ENCODE measurements around the gene CNTNAP5.

CNTNAP5 gene

DNA sequence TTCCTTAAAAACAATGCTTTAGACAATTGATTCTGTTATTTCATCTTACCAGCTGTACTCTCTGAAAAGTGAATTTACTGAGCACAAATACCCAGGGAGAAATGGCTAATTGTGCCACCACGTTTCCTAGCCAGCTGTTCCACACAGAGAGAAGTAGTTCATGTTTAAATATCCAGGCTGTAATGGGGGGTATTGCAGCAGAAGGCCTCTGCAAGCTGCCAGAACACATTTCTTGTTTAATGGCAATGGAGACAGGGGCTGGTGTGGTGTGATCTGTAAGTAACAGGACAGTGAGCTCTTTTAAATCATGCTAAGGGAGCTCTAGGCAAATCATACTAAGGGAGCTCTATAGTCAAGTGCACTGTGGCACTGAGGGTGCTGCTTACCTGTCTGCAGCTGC, 809.2 kb downstream of the CNTNAP5 start:
- Mint-ChIP-seq H3K27ac (no peak overlapping the region), H3K9me3 (peaks cover 9% of the 10 kb centered on the region)

DNA sequence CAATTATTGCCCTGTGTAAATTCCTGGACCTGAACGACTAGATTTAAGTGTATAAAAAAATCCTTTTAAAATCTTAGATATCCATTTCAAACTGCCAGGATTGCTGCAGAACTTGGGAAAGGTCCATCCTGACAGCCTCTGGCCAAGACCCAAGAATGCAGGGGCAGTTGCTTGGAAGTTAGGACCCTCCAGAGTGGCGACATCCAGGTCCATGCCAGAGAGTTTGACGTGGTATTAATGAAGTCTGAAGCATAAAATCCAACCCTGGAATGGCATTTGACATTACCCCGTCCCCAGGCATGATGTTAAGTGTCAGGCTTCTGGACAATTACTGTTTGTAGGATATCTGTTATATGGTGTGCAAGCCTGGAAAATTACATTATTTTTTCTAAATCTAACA, 810.2 kb downstream of the CNTNAP5 start:
- H3K36me3 Mint-ChIP-seq (ENCODE audit: low read depth), result no peaks in the 10 kb centered on the region

More for the DNA sequence above, 809.2 kb downstream of the CNTNAP5 start:
- Mint-ChIP-seq H3K4me3 (no peak overlapping the region), H3K36me3 (ENCODE audit: low read depth) (no peaks in the 10 kb centered on the region), H3K27me3 (ENCODE audit: low read depth) (no peaks in the 10 kb centered on the region), H3K4me1 (ENCODE audit: low read depth) (no peaks in the 10 kb centered on the region)

DNA sequence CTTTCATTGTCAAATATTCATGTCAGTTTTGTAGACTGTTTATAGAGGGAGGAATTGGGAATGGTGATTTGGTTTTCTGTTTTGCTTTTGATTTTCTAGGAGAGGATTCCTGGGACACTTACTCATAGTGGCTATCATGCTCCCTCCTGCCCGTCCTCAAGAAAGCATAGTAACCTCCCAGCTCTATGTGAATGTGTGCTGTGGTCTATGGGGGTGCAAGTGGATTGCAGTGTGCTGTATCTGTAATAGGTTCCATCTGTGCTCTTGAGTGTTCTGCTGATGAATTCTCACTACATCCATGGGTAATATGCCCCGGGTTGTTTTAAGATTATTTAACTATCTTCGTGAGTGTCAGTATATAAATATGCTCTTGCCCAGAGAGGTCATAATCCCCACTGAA, 811.3 kb downstream of the CNTNAP5 start:
- Mint-ChIP-seq H3K4me3 (no peak overlapping the region), H3K27ac (no peak overlapping the region), H3K9me3 (peaks cover 9% of the 10 kb centered on the region), H3K4me1 (ENCODE audit: low read depth) (no peaks in the 10 kb centered on the region), H3K36me3 (ENCODE audit: low read depth) (no peaks in the 10 kb centered on the region), H3K27me3 (ENCODE audit: low read depth) (no peaks in the 10 kb centered on the region)

More for the DNA sequence above, 810.2 kb downstream of the CNTNAP5 start:
- no peak overlapping the region for H3K27ac Mint-ChIP-seq
- H3K4me1 Mint-ChIP-seq (ENCODE audit: low read depth), result no peaks in the 10 kb centered on the region
- no peaks in the 10 kb centered on the region for H3K27me3 Mint-ChIP-seq (ENCODE audit: low read depth)
- peaks cover 9% of the 10 kb centered on the region for H3K9me3 Mint-ChIP-seq
- H3K4me3 Mint-ChIP-seq, result no peak overlapping the region

DNA sequence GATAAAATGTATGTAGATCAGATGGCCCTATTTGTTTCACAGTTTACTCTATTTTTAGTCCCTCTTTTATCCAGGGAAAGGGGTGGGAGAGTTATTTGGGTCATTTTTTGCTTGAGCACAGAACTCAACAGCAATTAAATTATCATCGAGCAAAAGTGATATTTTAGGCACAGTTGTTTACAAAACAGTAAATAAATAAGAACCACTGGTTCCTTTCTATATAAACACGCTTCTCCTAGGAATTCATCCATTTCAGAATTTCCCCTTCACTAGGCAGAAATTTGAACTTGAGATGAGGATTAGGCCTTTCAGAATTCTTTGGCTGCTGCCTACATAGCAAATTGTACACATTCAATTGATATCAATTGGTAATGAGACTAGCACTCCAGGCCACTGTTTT, 812.4 kb downstream of the CNTNAP5 start:
- H3K4me1 Mint-ChIP-seq (ENCODE audit: low read depth), result no peaks in the 10 kb centered on the region
- H3K9me3 Mint-ChIP-seq, result peaks cover 11% of the 10 kb centered on the region
- H3K27ac Mint-ChIP-seq, result no peak overlapping the region
- H3K27me3 Mint-ChIP-seq (ENCODE audit: low read depth), result no peaks in the 10 kb centered on the region
- H3K36me3 Mint-ChIP-seq (ENCODE audit: low read depth), result no peaks in the 10 kb centered on the region
- H3K4me3 Mint-ChIP-seq, result no peak overlapping the region

DNA sequence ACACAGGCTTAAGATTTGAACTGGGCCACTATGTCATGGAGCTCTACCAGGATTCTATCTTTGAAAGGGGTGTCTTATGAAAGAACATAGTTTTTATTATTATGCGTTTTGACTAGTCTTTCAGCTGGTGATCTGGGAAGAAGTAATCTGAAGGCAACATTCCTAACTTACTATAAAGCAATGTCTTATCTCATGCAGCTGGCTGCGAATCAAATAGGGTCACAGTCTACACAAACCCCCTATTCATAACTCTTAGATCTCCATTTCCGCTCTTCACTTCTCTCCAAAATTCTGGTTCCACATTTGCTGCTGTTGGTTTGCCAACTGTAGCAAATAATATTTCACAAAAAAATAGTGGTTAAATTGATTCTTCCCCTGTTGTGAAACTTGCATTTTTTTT, 813.3 kb downstream of the CNTNAP5 start:
- no peaks in the 10 kb centered on the region for H3K27me3 Mint-ChIP-seq (ENCODE audit: low read depth)
- H3K36me3 Mint-ChIP-seq (ENCODE audit: low read depth), result no peaks in the 10 kb centered on the region
- no peaks in the 10 kb centered on the region for H3K4me1 Mint-ChIP-seq (ENCODE audit: low read depth)
- no peak overlapping the region for H3K27ac Mint-ChIP-seq
- no peak overlapping the region for H3K4me3 Mint-ChIP-seq
- peaks cover 11% of the 10 kb centered on the region for H3K9me3 Mint-ChIP-seq

DNA sequence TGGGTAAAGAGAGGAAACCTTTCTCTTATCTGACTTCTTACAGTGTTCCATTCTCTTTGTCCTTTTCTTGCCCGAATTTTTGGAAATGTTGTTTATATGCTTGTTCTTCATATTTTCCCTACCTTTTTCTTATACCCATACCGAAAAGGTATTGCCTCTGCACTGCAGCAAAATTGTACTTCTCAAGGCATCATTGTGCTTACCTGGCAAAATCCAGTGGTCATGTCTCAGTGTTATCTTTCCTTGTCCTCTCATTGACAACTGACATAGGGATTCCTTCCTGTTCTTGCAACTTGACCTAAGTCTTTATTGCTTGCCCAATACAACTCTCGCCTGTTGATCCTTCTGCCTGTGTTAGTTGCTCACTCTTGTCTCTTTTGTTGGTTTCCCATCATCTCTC, 842.2 kb downstream of the CNTNAP5 start:
- Mint-ChIP-seq H3K4me3 (no peak overlapping the region), H3K36me3 (ENCODE audit: low read depth) (no peaks in the 10 kb centered on the region), H3K27ac (no peak overlapping the region), H3K9me3 (no peaks in the 10 kb centered on the region), H3K27me3 (ENCODE audit: low read depth) (no peaks in the 10 kb centered on the region), H3K4me1 (ENCODE audit: low read depth) (no peaks in the 10 kb centered on the region)

DNA sequence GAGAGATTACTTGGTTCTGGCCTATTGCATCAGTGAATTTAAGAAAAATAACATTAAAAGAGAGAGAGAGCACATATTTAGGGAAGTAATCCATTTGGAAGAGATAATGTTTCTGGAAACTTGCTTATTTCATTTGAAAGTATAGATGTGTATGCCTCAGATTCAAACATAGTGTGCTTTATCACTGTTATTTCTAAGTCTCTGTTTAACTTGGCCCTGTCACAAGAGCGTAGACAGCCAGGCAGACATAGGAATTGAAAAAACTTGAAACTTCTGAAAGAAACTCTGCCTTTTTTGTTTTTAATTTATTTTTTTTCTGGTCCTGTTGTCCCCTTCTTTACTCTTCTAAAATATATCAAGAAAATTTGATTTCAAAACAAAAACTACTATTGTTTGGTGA, 849.1 kb downstream of the CNTNAP5 start:
- Mint-ChIP-seq H3K4me1 (ENCODE audit: low read depth) (no peaks in the 10 kb centered on the region), H3K36me3 (ENCODE audit: low read depth) (no peaks in the 10 kb centered on the region), H3K9me3 (no peaks in the 10 kb centered on the region), H3K4me3 (no peak overlapping the region), H3K27me3 (ENCODE audit: low read depth) (no peaks in the 10 kb centered on the region), H3K27ac (no peak overlapping the region)

DNA sequence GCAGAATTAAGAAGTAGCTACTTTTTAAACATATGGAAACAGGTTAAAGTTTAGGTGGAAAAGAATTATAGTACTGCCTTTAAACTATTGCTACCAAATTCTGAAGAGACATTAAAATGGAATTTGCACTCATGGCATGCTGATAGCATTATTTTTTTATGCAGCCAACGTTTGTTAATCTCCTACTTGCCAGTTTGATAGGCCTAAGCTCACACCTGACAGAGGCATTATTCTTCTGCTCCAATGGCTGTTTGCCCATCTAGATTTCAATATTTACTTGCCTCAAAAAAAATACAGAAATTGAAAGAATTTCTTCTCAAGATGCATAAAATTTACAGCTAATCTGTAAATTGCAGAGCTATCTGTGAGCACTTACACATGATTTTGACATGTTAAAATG, 849.6 kb downstream of the CNTNAP5 start:
- no peaks in the 10 kb centered on the region for H3K27me3 Mint-ChIP-seq (ENCODE audit: low read depth)
- no peak overlapping the region for H3K4me3 Mint-ChIP-seq
- no peaks in the 10 kb centered on the region for H3K4me1 Mint-ChIP-seq (ENCODE audit: low read depth)
- no peak overlapping the region for H3K27ac Mint-ChIP-seq
- H3K36me3 Mint-ChIP-seq (ENCODE audit: low read depth), result no peaks in the 10 kb centered on the region
- no peaks in the 10 kb centered on the region for H3K9me3 Mint-ChIP-seq

DNA sequence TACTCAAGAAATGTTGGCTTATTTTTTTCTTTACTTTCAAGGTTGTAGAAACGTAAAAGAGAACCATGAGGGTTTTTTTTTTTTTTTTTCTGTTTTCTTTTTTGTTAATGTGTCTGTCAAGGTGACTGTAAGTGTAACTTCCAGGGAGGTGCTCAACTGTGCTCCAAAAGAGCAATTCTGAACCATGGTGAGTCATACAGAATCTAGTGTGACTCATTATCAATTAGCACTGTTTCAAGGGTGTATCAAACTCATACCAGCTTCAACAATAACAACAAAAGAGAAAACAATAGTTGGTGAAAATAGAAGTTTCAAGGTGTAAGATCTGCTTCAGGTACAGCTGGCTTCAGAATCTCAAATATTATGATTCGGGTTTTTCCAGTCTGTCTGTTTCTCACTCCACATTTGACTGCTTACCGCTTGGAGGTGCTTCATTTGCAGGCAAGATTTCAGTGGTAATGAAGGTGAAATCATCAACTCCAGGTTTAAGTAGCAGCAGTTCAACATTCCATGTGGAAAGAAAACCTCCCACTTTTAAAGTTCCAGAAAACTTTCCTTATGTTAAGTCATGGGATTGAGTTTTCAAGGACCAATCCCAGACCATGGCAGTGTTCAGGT, 850.6 kb downstream of the CNTNAP5 start:
- Mint-ChIP-seq H3K4me1 (ENCODE audit: low read depth) (no peaks in the 10 kb centered on the region), H3K4me3 (no peak overlapping the region), H3K27me3 (ENCODE audit: low read depth) (no peaks in the 10 kb centered on the region), H3K27ac (no peak overlapping the region), H3K9me3 (no peaks in the 10 kb centered on the region), H3K36me3 (ENCODE audit: low read depth) (no peaks in the 10 kb centered on the region)

DNA sequence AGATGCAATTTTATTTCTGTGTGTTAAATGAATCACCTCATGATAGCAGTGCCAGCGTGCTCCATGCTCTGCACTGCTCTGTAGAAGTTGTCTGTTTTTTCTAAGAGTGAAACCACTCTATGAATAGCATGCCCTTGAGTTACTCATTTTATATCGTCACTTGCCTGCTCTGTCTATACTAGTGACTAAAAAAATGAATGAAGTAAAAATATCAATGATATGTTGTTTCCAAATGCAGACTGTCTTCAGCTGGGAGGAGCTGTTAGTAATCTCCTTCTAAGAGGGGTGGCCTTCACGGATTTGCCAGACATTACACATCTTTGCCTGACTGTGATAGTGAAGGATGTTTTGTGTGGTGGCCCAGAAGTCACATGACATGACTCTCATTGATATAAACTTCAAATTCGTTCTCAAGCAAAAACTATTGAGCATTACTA, 852.1 kb downstream of the CNTNAP5 start:
- H3K27ac Mint-ChIP-seq, result no peak overlapping the region

DNA sequence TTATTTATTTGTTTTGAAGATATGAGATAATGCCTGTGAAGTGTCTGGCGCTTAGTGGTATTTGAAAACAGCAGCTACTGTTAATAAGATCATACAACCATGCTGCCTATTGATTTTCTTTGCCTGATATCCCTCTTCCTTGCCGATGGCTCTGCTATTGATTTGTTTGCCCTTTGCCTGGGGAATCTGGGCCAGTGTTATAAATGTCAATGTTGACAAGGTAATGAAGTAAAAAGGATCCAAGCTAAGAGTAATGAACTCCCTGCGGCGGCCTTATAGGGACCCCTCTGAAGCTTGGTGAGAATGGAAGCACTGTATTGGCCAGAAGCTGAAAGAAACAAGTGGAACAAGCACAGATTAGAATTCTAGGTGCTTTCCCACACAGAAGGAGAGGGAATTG, 854.6 kb downstream of the CNTNAP5 start:
- H3K36me3 Mint-ChIP-seq (ENCODE audit: low read depth), result no peaks in the 10 kb centered on the region
- no peaks in the 10 kb centered on the region for H3K4me1 Mint-ChIP-seq (ENCODE audit: low read depth)
- H3K27me3 Mint-ChIP-seq (ENCODE audit: low read depth), result no peaks in the 10 kb centered on the region
- H3K27ac Mint-ChIP-seq, result no peak overlapping the region
- H3K9me3 Mint-ChIP-seq, result peaks cover 15% of the 10 kb centered on the region
- H3K4me3 Mint-ChIP-seq, result no peak overlapping the region

More for the DNA sequence above, 852.1 kb downstream of the CNTNAP5 start:
- Mint-ChIP-seq H3K4me1 (ENCODE audit: low read depth) (no peaks in the 10 kb centered on the region), H3K27me3 (ENCODE audit: low read depth) (no peaks in the 10 kb centered on the region), H3K9me3 (peaks cover 1% of the 10 kb centered on the region), H3K36me3 (ENCODE audit: low read depth) (no peaks in the 10 kb centered on the region), H3K4me3 (no peak overlapping the region)

DNA sequence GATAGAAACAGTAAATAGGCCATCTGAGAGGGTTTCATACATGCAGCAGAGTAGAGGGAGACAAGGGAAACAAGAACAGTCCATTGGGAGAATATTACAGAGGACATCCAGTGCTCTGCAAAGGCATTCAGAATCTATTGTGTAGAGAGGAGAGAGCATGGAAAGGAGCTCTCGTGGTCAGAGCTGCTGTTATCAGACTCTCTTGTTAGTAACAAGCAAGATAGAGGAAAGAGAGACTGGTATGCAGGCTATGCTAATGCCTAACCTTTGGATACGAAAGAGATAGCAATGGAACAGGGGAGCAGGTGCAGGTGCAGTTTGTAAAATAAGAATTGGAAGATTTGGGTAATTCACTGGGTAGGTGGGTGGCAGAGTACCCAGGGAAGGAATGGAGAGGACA, 855.9 kb downstream of the CNTNAP5 start:
- no peak overlapping the region for H3K27ac Mint-ChIP-seq
- no peak overlapping the region for H3K4me3 Mint-ChIP-seq
- H3K4me1 Mint-ChIP-seq (ENCODE audit: low read depth), result no peaks in the 10 kb centered on the region

DNA sequence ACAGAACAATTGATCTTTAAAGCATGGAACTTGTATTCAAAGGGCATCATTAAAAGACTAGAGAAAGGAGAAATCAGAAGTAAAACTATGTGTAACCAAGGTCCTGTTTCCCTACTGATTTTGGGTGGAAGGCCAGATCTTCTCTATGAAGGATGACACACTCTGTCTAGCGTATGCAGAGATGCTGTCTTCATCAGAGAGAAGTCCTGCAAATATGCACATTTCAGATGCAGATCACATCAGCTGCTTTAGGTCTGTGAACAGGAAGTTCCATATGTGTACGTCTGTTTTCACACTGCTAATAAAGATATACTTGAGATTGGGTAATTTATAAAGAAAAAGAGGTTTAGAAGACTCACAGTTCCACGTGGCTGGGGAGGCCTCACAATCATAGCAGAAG, 857.3 kb downstream of the CNTNAP5 start:
- Mint-ChIP-seq H3K4me3 (no peak overlapping the region), H3K36me3 (ENCODE audit: low read depth) (no peaks in the 10 kb centered on the region), H3K9me3 (peaks cover 15% of the 10 kb centered on the region), H3K27me3 (ENCODE audit: low read depth) (no peaks in the 10 kb centered on the region), H3K4me1 (ENCODE audit: low read depth) (no peaks in the 10 kb centered on the region), H3K27ac (no peak overlapping the region)

More for the DNA sequence above, 855.9 kb downstream of the CNTNAP5 start:
- Mint-ChIP-seq H3K27me3 (ENCODE audit: low read depth) (no peaks in the 10 kb centered on the region), H3K9me3 (peaks cover 15% of the 10 kb centered on the region), H3K36me3 (ENCODE audit: low read depth) (no peaks in the 10 kb centered on the region)

DNA sequence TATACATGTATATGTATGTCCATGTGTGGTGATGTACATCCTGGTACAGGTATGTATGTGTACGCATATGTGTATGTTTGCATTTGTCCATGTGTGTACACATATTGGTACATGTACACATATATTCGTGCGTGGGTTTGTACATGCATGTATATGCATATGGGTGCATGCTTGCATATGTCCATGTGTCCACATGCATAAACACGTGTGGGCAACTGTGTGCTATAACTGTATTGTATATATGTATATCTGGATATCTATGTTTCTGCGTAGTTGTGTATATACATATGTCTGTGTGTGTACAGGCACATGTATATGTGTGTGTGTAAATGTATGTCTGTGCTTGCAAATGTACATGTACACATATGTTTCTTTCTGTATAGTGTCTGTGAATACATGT, 858.5 kb downstream of the CNTNAP5 start:
- Mint-ChIP-seq H3K9me3 (peaks cover 15% of the 10 kb centered on the region), H3K4me1 (ENCODE audit: low read depth) (no peaks in the 10 kb centered on the region), H3K27ac (no peak overlapping the region), H3K4me3 (no peak overlapping the region), H3K36me3 (ENCODE audit: low read depth) (no peaks in the 10 kb centered on the region), H3K27me3 (ENCODE audit: low read depth) (no peaks in the 10 kb centered on the region)

DNA sequence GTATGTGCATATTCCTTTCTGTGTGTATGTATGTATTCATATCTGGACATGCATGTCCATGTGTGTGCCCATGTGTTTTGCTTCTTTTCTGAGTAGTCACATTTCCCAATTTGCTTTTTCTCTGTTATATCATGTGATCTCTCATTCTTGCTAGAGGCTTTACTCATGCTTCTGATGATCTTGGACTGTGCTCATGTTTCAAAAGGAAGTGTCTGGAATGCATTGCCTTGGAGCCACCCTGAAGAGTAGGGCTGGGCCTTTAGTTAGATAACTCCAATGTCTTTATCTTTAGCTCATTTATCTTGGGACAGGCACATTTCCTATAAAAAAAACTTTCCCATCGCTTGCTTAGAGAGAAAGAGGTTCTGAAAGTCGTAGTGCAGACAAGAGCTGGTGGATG, 859.2 kb downstream of the CNTNAP5 start:
- H3K4me3 Mint-ChIP-seq, result no peak overlapping the region
- peaks cover 15% of the 10 kb centered on the region for H3K9me3 Mint-ChIP-seq
- no peaks in the 10 kb centered on the region for H3K36me3 Mint-ChIP-seq (ENCODE audit: low read depth)
- no peaks in the 10 kb centered on the region for H3K4me1 Mint-ChIP-seq (ENCODE audit: low read depth)
- no peak overlapping the region for H3K27ac Mint-ChIP-seq
- no peaks in the 10 kb centered on the region for H3K27me3 Mint-ChIP-seq (ENCODE audit: low read depth)

DNA sequence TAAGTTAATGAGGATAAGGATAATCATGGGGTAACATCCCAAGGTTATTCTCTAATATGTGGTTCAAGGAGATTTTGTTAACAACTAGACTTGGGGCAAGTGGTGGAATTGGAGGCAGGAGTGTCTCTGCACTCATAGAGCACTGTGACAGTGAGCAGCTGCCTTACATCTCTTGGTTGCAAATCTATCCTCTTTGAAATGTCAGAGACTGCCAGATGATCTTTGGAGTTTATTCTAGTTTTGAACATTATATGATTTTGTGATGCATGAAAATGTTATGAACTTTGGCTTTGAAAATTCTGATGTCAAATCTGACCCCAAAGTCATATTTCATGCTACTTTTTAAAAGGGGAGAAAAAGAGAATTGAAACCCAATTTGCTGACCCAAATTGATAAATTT, 861.1 kb downstream of the CNTNAP5 start:
- Mint-ChIP-seq H3K9me3 (peaks cover 15% of the 10 kb centered on the region), H3K36me3 (ENCODE audit: low read depth) (no peaks in the 10 kb centered on the region), H3K27me3 (ENCODE audit: low read depth) (no peaks in the 10 kb centered on the region), H3K27ac (no peak overlapping the region), H3K4me1 (ENCODE audit: low read depth) (no peaks in the 10 kb centered on the region), H3K4me3 (no peak overlapping the region)
